HG03175 (cell line): Measurements from ENCODE around the gene DPYSL4.

Experiments
- ATAC-seq: cut with Tn5 transposase; IDR thresholded peaks from one replicate; pipeline ENCODE4 v1.9.1; 2021; ENCODE audit warnings: mild to moderate bottlenecking, moderate library complexity; ENCODE audit not compliant: unreplicated experiment

Gene DPYSL4

GRCh38 chr10:132253092-132253687 lies 66.4 kb downstream of the DPYSL4 start:
- ATAC-seq: no peak

GRCh38 chr10:132254841-132255240 lies 68.1 kb downstream of the DPYSL4 start:
- ATAC-seq: no peak
